Stimulated activated naive B cell treated with anti-CD40 and anti-IgM and Interleukin-4, amounts not matched to agents 10 μg/mL and 1 μg/mL and 100 μg/mL, for 72 hours (primary cell): ENCODE results near the gene SCAMP1.
"Not testable (repeated sequence)": the region's sequence is repeated elsewhere in the genome, so short reads cannot be mapped to it uniquely, and the experiment has no call there.

Source experiments
- ATAC-seq, 2 donors: fragments of 150-1000 bp; cut with Tn5 transposase; replicated peaks; 2 replicates each; pipeline ENCODE4 v1.10.0; 2021; ENCODE audit warnings: moderate library complexity in 1 of 2
- DNase-seq: peaks from one replicate; pipeline ENCODE4 v3.0.0; 2021
- H3K27ac Mint-ChIP-seq: one replicate; pipeline ENCODE4 v1.8.0; 2022; ENCODE audit warnings: mild to moderate bottlenecking, mixed read lengths
- H3K27me3 Mint-ChIP-seq, 2 donors: one replicate each; pipeline ENCODE4 v1.8.0; 2022; ENCODE audit warnings: mixed read lengths in 2 of 2
- H3K36me3 Mint-ChIP-seq, 2 donors: one replicate each; pipeline ENCODE4 v1.8.0; 2022; ENCODE audit warnings: mixed read lengths in 2 of 2, mild to moderate bottlenecking in 1 of 2
- H3K4me1 Mint-ChIP-seq, 2 donors: one replicate each; pipeline ENCODE4 v1.8.0; 2022; ENCODE audit warnings: mixed read lengths in 2 of 2, mild to moderate bottlenecking in 1 of 2
- H3K4me3 Mint-ChIP-seq, 2 donors: one replicate each; pipeline ENCODE4 v1.8.0; 2022; ENCODE audit warnings: mild to moderate bottlenecking in 2 of 2, mixed read lengths in 2 of 2, moderate library complexity in 1 of 2
- H3K9me3 Mint-ChIP-seq, 2 donors: one replicate each; pipeline ENCODE4 v1.8.0; 2022; ENCODE audit warnings: mixed read lengths in 2 of 2, mild to moderate bottlenecking in 1 of 2

Gene SCAMP1

GRCh38 chr5:78424665-78425064, 64.2 kb downstream of the SCAMP1 start:
- Mint-ChIP-seq H3K36me3 (peaks cover 23 to 24% of the 10 kb centered on the region in 2 donors), H3K4me3 (no peak overlapping the region), H3K9me3 (peaks cover 0 to 5% of the 10 kb centered on the region in 2 donors), H3K4me1 (no peaks in the 10 kb centered on the region), H3K27me3 (no peaks in the 10 kb centered on the region), H3K27ac (no peak overlapping the region)
- no peak for DNase-seq
- no peak for ATAC-seq

GRCh38 chr5:78429332-78429980, 69.0 kb downstream of the SCAMP1 start:
- Mint-ChIP-seq H3K27ac (no peak overlapping the region), H3K27me3 (no peaks in the 10 kb centered on the region), H3K4me1 (no peaks in the 10 kb centered on the region), H3K36me3 (peaks cover 25 to 40% of the 10 kb centered on the region in 2 donors), H3K9me3 (peaks cover 0 to 8% of the 10 kb centered on the region in 2 donors), H3K4me3 (no peak overlapping the region)
- DNase-seq (no peak), ATAC-seq (no peak)

DNA sequence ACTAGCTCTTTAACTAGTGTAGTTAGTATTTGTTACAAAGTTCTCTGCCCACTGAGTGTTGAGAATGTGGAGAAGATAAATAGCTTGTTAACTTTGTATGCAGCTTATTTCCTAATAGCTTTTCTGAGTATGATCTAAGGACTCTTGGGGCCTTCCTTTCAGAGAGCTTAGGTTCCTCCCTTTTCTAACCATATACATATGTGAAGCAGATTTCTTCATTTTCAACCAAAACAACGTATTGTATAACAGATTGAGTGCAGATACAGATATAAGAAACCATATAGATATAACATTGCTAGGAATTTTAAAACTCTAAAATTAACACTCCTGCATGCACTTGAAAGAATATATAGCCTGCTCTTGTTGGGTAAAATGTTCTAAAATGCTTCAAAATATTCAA, 70.4 kb downstream of the SCAMP1 start:
- DNase-seq (no peak), ATAC-seq (no peak)
- Mint-ChIP-seq H3K36me3 (peaks cover 32 to 49% of the 10 kb centered on the region in 2 donors), H3K4me3 (no peak overlapping the region), H3K27ac (no peak overlapping the region), H3K27me3 (no peaks in the 10 kb centered on the region), H3K4me1 (no peaks in the 10 kb centered on the region), H3K9me3 (peaks cover 0 to 7% of the 10 kb centered on the region in 2 donors)

DNA sequence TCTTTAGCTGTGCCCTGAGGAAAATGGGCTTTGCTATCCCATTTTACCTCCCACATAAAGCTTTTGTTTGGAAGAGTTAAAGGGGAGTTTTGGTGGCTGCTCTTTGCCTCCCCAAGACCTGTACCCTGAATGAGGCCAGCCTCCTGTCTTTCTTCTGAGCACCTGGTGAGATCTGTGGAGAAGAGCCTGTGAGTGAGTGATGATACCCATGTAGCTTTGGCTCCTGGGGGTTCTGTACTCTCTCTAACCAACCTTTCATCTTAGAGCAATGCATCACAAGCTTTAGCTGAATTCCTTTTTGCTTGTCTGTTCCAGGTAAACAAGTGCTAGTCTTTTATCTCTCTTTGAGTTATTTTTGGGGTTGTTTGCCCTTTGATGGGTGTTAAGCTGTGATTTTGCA, 73.6 kb downstream of the SCAMP1 start:
- Mint-ChIP-seq H3K36me3 (peaks cover 33 to 62% of the 10 kb centered on the region in 2 donors), H3K27ac (peak overlapping the region; percentile 20), H3K27me3 (no peaks in the 10 kb centered on the region), H3K4me1 (peaks cover 7 to 16% of the 10 kb centered on the region in 2 donors), H3K9me3 (peaks cover 0 to 3% of the 10 kb centered on the region in 2 donors), H3K4me3 (no peak overlapping the region)
- no peak for ATAC-seq
- DNase-seq = no peak

- ATAC-seq (no peak), DNase-seq (no peak)
- Mint-ChIP-seq H3K27me3 (no peaks in the 10 kb centered on the region), H3K4me3 (no peak overlapping the region), H3K27ac (no peak overlapping the region), H3K36me3 (peaks cover 19 to 27% of the 10 kb centered on the region in 2 donors), H3K4me1 (peaks cover 0 to 1% of the 10 kb centered on the region in 2 donors), H3K9me3 (peaks cover 2 to 8% of the 10 kb centered on the region in 2 donors)
Observed at GRCh38 chr5:78447775-78448424, 87.5 kb downstream of the SCAMP1 start.

GRCh38 chr5:78449103-78449502, 88.7 kb downstream of the SCAMP1 start:
- ATAC-seq (no peak), DNase-seq (no peak)
- Mint-ChIP-seq H3K4me3 (no peak overlapping the region), H3K9me3 (peaks cover 1 to 8% of the 10 kb centered on the region in 2 donors), H3K4me1 (peaks cover 0 to 1% of the 10 kb centered on the region in 2 donors), H3K27me3 (no peaks in the 10 kb centered on the region), H3K27ac (no peak overlapping the region), H3K36me3 (peaks cover 17 to 25% of the 10 kb centered on the region in 2 donors)

GRCh38 chr5:78457507-78457906, 97.1 kb downstream of the SCAMP1 start:
- H3K9me3 Mint-ChIP-seq, H3K27me3 Mint-ChIP-seq, H3K4me3 Mint-ChIP-seq, ATAC-seq, DNase-seq, H3K27ac Mint-ChIP-seq: not testable (repeated sequence)
- H3K36me3 Mint-ChIP-seq = peaks cover 18 to 29% of the 10 kb centered on the region in 2 donors
- H3K4me1 Mint-ChIP-seq = peaks cover 8 to 17% of the 10 kb centered on the region in 2 donors

DNA sequence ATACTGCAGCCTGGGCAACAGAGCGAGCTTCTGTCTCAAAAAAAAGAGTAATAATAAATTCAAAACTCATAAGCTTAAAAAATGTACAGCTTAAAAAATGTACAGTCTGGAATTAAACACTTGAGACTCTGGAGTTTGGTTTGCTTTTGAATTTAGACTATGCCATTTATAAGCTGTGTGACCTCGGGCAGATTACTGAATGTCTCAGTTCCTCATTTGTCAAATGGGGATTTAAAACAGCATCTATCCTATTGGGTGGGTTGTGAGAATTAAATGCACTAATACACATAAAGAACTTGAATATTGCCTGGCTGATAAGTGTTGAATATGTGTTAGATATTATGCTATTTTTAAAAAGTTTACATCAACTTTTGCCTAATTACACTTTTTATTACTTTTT, 98.4 kb downstream of the SCAMP1 start:
- H3K9me3 Mint-ChIP-seq = no peaks in the 10 kb centered on the region
- H3K4me1 Mint-ChIP-seq = peaks cover 8 to 17% of the 10 kb centered on the region in 2 donors
- H3K4me3 Mint-ChIP-seq = no peak overlapping the region
- peak; percentile 83 to 87 for ATAC-seq
- H3K36me3 Mint-ChIP-seq = peaks cover 22 to 34% of the 10 kb centered on the region in 2 donors
- no peaks in the 10 kb centered on the region for H3K27me3 Mint-ChIP-seq
- H3K27ac Mint-ChIP-seq = no peak overlapping the region
- no peak for DNase-seq

DNA sequence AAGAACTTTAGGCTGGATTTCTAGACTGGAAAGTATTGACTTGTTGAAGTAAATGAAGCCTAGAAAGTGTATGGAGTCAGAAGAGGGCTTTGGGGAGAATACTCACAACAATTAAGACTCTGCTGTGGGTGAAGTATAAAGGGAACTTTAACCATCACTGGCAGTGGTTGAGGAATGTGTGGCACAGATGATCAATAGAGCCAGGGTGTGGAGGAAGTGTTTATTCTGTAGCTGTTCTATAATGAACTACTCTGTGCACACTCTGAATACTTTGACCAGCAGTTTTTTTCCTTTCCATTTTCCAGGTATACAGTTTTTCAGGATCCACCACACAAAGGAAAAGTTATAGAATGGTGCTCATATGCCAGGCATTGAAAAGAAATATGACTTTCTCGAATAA, 106.7 kb downstream of the SCAMP1 start:
- H3K9me3 Mint-ChIP-seq = no peaks in the 10 kb centered on the region
- no peak for DNase-seq
- no peak overlapping the region for H3K4me3 Mint-ChIP-seq
- peaks cover 0 to 4% of the 10 kb centered on the region in 2 donors for H3K4me1 Mint-ChIP-seq
- H3K27me3 Mint-ChIP-seq = no peaks in the 10 kb centered on the region
- ATAC-seq = no peak
- no peak overlapping the region for H3K27ac Mint-ChIP-seq
- peaks cover 8 to 12% of the 10 kb centered on the region in 2 donors for H3K36me3 Mint-ChIP-seq

DNA sequence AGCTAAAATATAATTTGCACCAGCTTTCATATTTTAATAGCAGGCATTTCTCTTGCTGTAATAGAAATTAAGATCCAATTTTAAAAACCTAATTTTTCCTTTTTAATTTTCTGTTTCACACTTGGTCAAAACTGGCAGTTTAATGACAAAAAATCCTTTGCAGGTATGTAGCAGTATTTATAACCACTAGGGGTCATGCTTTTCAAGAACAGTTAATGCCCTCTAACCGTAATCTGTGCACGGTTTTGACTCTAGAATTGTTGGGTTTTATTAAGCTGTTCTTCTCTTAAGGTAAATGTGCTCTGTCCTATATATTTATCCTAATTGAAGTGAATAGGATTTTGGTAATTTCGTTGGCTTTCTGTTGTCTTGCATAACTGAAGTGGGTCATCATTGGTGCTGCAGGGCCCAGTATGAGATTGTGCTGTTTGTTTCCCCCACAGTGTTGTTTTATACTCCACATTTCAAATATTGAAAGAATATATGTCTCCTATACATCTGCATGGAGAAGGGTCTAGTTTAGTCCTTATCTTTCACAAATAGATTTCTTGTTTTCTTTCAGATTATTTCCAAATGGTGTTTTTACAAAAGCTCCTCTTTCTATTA, 107.4 kb downstream of the SCAMP1 start:
- Mint-ChIP-seq H3K27me3 (no peaks in the 10 kb centered on the region), H3K36me3 (peaks cover 8 to 11% of the 10 kb centered on the region in 2 donors), H3K27ac (no peak overlapping the region), H3K4me1 (peaks cover 0 to 4% of the 10 kb centered on the region in 2 donors), H3K9me3 (no peaks in the 10 kb centered on the region), H3K4me3 (no peak overlapping the region)
- ATAC-seq = peak; percentile 69 to 71
- no peak for DNase-seq

- H3K4me3 Mint-ChIP-seq = no peak overlapping the region
- no peak overlapping the region for H3K27ac Mint-ChIP-seq
- ATAC-seq (no peak), DNase-seq (no peak)
- peaks cover 0 to 1% of the 10 kb centered on the region in 2 donors for H3K36me3 Mint-ChIP-seq
- peaks cover 0 to 4% of the 10 kb centered on the region in 2 donors for H3K4me1 Mint-ChIP-seq
- no peaks in the 10 kb centered on the region for H3K9me3 Mint-ChIP-seq
- H3K27me3 Mint-ChIP-seq = no peaks in the 10 kb centered on the region
Observed at GRCh38 chr5:78471896-78472295, 111.5 kb downstream of the SCAMP1 start.

DNA sequence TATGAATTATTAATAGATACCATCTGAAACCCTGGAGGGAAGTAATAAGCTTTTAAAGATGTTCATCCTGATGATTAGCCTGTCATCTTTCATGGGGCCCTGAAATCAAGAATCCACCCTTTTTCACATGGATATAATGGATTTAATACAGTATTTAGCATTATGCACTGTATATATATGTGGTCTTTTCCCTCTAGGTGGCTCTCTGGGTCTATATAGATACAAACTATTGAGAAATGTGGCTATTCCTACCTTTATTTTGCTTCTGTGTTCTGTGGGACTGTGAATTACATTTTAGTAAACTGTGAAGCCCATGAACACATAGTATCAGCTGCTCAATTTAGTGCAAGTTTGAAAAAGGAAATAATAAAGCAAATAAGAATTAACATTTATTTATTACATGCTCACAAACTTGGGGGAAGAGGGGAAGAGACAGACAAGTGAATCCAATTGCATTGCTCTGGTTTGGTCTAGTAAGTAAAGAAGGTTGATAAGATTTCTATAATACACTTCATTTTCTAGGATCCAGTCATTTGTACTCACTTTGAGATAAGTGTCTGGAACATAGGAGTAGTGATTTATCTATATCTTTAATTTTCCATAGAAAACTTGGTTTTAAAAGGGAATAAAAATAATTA, 112.2 kb downstream of the SCAMP1 start:
- H3K36me3 Mint-ChIP-seq = peaks cover 0 to 1% of the 10 kb centered on the region in 2 donors
- no peak overlapping the region for H3K4me3 Mint-ChIP-seq
- H3K9me3 Mint-ChIP-seq = no peaks in the 10 kb centered on the region
- DNase-seq (no peak), ATAC-seq (no peak)
- H3K4me1 Mint-ChIP-seq = peaks cover 0 to 4% of the 10 kb centered on the region in 2 donors
- H3K27ac Mint-ChIP-seq = no peak overlapping the region
- H3K27me3 Mint-ChIP-seq = no peaks in the 10 kb centered on the region

GRCh38 chr5:78473751-78474150, 113.3 kb downstream of the SCAMP1 start:
- Mint-ChIP-seq H3K27ac (no peak overlapping the region), H3K27me3 (no peaks in the 10 kb centered on the region), H3K4me1 (no peaks in the 10 kb centered on the region), H3K4me3 (no peak overlapping the region), H3K36me3 (peaks cover 0 to 1% of the 10 kb centered on the region in 2 donors), H3K9me3 (no peaks in the 10 kb centered on the region)
- ATAC-seq (no peak), DNase-seq (no peak)

- no peak for ATAC-seq
- H3K27ac Mint-ChIP-seq = no peak overlapping the region
- no peak for DNase-seq
- no peaks in the 10 kb centered on the region for H3K9me3 Mint-ChIP-seq
- no peak overlapping the region for H3K4me3 Mint-ChIP-seq
- H3K27me3 Mint-ChIP-seq = no peaks in the 10 kb centered on the region
- H3K36me3 Mint-ChIP-seq = no peaks in the 10 kb centered on the region
- H3K4me1 Mint-ChIP-seq = no peaks in the 10 kb centered on the region
Observed at GRCh38 chr5:78475370-78475769, 115.0 kb downstream of the SCAMP1 start.
